ENCODE measurements around the gene SMIM43. TPM values are rescaled to one million over a fixed set of nuclear protein-coding genes. Genes with fewer than 3 reads are reported as not detected.

The SMIM43 gene
- total RNA-seq, 2 experiments from 2014 or later: not detected

GRCh38 chr4:121728066-121728465 lies 36.9 kb downstream of the SMIM43 start:
- Mint-ChIP-seq H3K27ac (no peak overlapping the region), H3K9me3 (no peaks in the 10 kb centered on the region), H3K4me3 (no peak overlapping the region), H3K4me1 (ENCODE audit: low read depth) (peaks cover 5% of the 10 kb centered on the region), H3K36me3 (ENCODE audit: low read depth) (no peaks in the 10 kb centered on the region), H3K27me3 (ENCODE audit: low read depth) (no peaks in the 10 kb centered on the region)
- CTCF ChIA-PET: interaction anchor here (1.2 to 1.7 kb wide), 3 partner anchors 32 to 357 kb away, joined by 3 to 4 read pairs (median 4); partner anchors contain the start of gene ANXA5
- no peak for DNase-seq
- intact Hi-C loops (cut with micrococcal nuclease): no loop called here

GRCh38 chr4:121726642-121727268 lies 38.2 kb downstream of the SMIM43 start:
- intact Hi-C loops (cut with micrococcal nuclease): loop anchor here (1.0 to 2.0 kb wide), 6 partner anchors 20 to 356 kb away; partner anchors contain the start of gene ANXA5
- Mint-ChIP-seq H3K9me3 (no peaks in the 10 kb centered on the region), H3K27ac (no peak overlapping the region), H3K27me3 (ENCODE audit: low read depth) (no peaks in the 10 kb centered on the region), H3K4me1 (ENCODE audit: low read depth) (peaks cover 5% of the 10 kb centered on the region), H3K36me3 (ENCODE audit: low read depth) (no peaks in the 10 kb centered on the region), H3K4me3 (no peak overlapping the region)
- DNase-seq: peak; percentile 36
- CTCF ChIA-PET: interaction anchor here (1.7 kb wide), 1 partner anchor 30 kb away, joined by 4 read pairs; the partner anchor contains the start of gene ANXA5

GRCh38 chr4:121724671-121725070 lies 40.3 kb downstream of the SMIM43 start:
- Mint-ChIP-seq H3K9me3 (no peaks in the 10 kb centered on the region), H3K27ac (no peak overlapping the region), H3K4me3 (no peak overlapping the region), H3K27me3 (ENCODE audit: low read depth) (no peaks in the 10 kb centered on the region), H3K36me3 (ENCODE audit: low read depth) (no peaks in the 10 kb centered on the region), H3K4me1 (ENCODE audit: low read depth) (peaks cover 5% of the 10 kb centered on the region)
- no peak for DNase-seq
- CTCF ChIA-PET: interaction anchor here (1.2 to 2.1 kb wide), 2 partner anchors 12 to 262 kb away, joined by 4 to 5 read pairs; no protein-coding TSS in a partner anchor
- intact Hi-C loops (cut with micrococcal nuclease): no loop called here

- Mint-ChIP-seq H3K4me1 (ENCODE audit: low read depth) (peaks cover under 1% of the 10 kb centered on the region), H3K27me3 (ENCODE audit: low read depth) (peaks cover 8% of the 10 kb centered on the region), H3K4me3 (no peak overlapping the region), H3K9me3 (no peaks in the 10 kb centered on the region), H3K27ac (no peak overlapping the region), H3K36me3 (ENCODE audit: low read depth) (no peaks in the 10 kb centered on the region)
- intact Hi-C loops (cut with micrococcal nuclease): no loop called here
- DNase-seq: no peak
- CTCF ChIA-PET: no interaction called here
Observed at GRCh38 chr4:121721700-121722099, 43.3 kb downstream of the SMIM43 start.

- intact Hi-C loops (cut with micrococcal nuclease): no loop called here
- no peaks in the 10 kb centered on the region for H3K9me3 Mint-ChIP-seq
- H3K4me1 Mint-ChIP-seq (ENCODE audit: low read depth): no peaks in the 10 kb centered on the region
- H3K27ac Mint-ChIP-seq: no peak overlapping the region
- CTCF ChIA-PET: no interaction called here
- DNase-seq: no peak
- H3K4me3 Mint-ChIP-seq: no peak overlapping the region
- H3K36me3 Mint-ChIP-seq (ENCODE audit: low read depth): no peaks in the 10 kb centered on the region
- peaks cover 14% of the 10 kb centered on the region for H3K27me3 Mint-ChIP-seq (ENCODE audit: low read depth)
Observed at GRCh38 chr4:121720109-121720508, 44.9 kb downstream of the SMIM43 start.

- intact Hi-C loops (cut with micrococcal nuclease): no loop called here
- Mint-ChIP-seq H3K4me3 (no peak overlapping the region), H3K27me3 (ENCODE audit: low read depth) (peaks cover 20% of the 10 kb centered on the region), H3K27ac (no peak overlapping the region), H3K36me3 (ENCODE audit: low read depth) (no peaks in the 10 kb centered on the region), H3K9me3 (no peaks in the 10 kb centered on the region), H3K4me1 (ENCODE audit: low read depth) (no peaks in the 10 kb centered on the region)
- no peak for DNase-seq
- CTCF ChIA-PET: no interaction called here
Observed at GRCh38 chr4:121717680-121718237, 47.2 kb downstream of the SMIM43 start.

GRCh38 chr4:121714548-121714947 lies 50.4 kb downstream of the SMIM43 start:
- Mint-ChIP-seq H3K36me3 (ENCODE audit: low read depth) (no peaks in the 10 kb centered on the region), H3K27me3 (ENCODE audit: low read depth) (peaks cover 34% of the 10 kb centered on the region), H3K27ac (no peak overlapping the region), H3K9me3 (no peaks in the 10 kb centered on the region), H3K4me3 (no peak overlapping the region), H3K4me1 (ENCODE audit: low read depth) (peaks cover 10% of the 10 kb centered on the region)
- no peak for DNase-seq
- intact Hi-C loops (cut with micrococcal nuclease): no loop called here
- CTCF ChIA-PET: no interaction called here

GRCh38 chr4:121712783-121713182 lies 52.2 kb downstream of the SMIM43 start:
- CTCF ChIA-PET: interaction anchor here (0.9 kb wide), 1 partner anchor 17 kb away, joined by 4 read pairs; no protein-coding TSS in a partner anchor
- peaks cover 10% of the 10 kb centered on the region for H3K4me1 Mint-ChIP-seq (ENCODE audit: low read depth)
- intact Hi-C loops (cut with micrococcal nuclease): no loop called here
- H3K36me3 Mint-ChIP-seq (ENCODE audit: low read depth): no peaks in the 10 kb centered on the region
- no peak overlapping the region for H3K4me3 Mint-ChIP-seq
- no peaks in the 10 kb centered on the region for H3K9me3 Mint-ChIP-seq
- no peak for DNase-seq
- peaks cover 42% of the 10 kb centered on the region for H3K27me3 Mint-ChIP-seq (ENCODE audit: low read depth)
- no peak overlapping the region for H3K27ac Mint-ChIP-seq

GRCh38 chr4:121712001-121712651 lies 52.8 kb downstream of the SMIM43 start:
- DNase-seq: no peak
- Mint-ChIP-seq H3K4me3 (no peak overlapping the region), H3K9me3 (no peaks in the 10 kb centered on the region), H3K27me3 (ENCODE audit: low read depth) (peaks cover 39% of the 10 kb centered on the region), H3K4me1 (ENCODE audit: low read depth) (peaks cover 16% of the 10 kb centered on the region), H3K36me3 (ENCODE audit: low read depth) (no peaks in the 10 kb centered on the region), H3K27ac (no peak overlapping the region)
- intact Hi-C loops (cut with micrococcal nuclease): no loop called here
- CTCF ChIA-PET: interaction anchor here (0.9 kb wide), 1 partner anchor 16 kb away, joined by 4 read pairs; no protein-coding TSS in a partner anchor

GRCh38 chr4:121711263-121712000 lies 53.5 kb downstream of the SMIM43 start:
- H3K9me3 Mint-ChIP-seq: no peaks in the 10 kb centered on the region
- H3K4me3 Mint-ChIP-seq: no peak overlapping the region
- H3K4me1 Mint-ChIP-seq (ENCODE audit: low read depth): peaks cover 23% of the 10 kb centered on the region
- H3K27ac Mint-ChIP-seq: no peak overlapping the region
- DNase-seq: peak; percentile 35
- no peaks in the 10 kb centered on the region for H3K36me3 Mint-ChIP-seq (ENCODE audit: low read depth)
- CTCF ChIA-PET: no interaction called here
- intact Hi-C loops (cut with micrococcal nuclease): no loop called here
- H3K27me3 Mint-ChIP-seq (ENCODE audit: low read depth): peaks cover 39% of the 10 kb centered on the region

- H3K9me3 Mint-ChIP-seq: no peaks in the 10 kb centered on the region
- peaks cover 36% of the 10 kb centered on the region for H3K27me3 Mint-ChIP-seq (ENCODE audit: low read depth)
- H3K36me3 Mint-ChIP-seq (ENCODE audit: low read depth): no peaks in the 10 kb centered on the region
- no peak overlapping the region for H3K27ac Mint-ChIP-seq
- intact Hi-C loops (cut with micrococcal nuclease): no loop called here
- DNase-seq: no peak
- CTCF ChIA-PET: interaction anchor here (0.6 kb wide), 1 partner anchor 878 kb away, joined by 4 read pairs; no protein-coding TSS in a partner anchor
- H3K4me3 Mint-ChIP-seq: no peak overlapping the region
- peaks cover 25% of the 10 kb centered on the region for H3K4me1 Mint-ChIP-seq (ENCODE audit: low read depth)
Observed at GRCh38 chr4:121709766-121710405, 55.1 kb downstream of the SMIM43 start.
